22Rv1 (cell line): Measurements from ENCODE around the gene SH2D3C.

Source experiments
- H3K27ac ChIP-seq: fragments of 450-650 bp; 2 replicates; pipeline ENCODE4 v1.5.1; 2017
- ZFX ChIP-seq: fragments of 450-650 bp; IDR thresholded peaks from 2 replicates; pipeline ENCODE4 v1.6.1; 2017; ENCODE audit warnings: antibody characterized with exemption, borderline replicate concordance
- TF ChIP-seq, protein P1 (sequence below): fragments of 450-650 bp; IDR thresholded peaks from 2 replicates; pipeline ENCODE4 v1.5.1; 2017; ENCODE audit warnings: mild to moderate bottlenecking

The SH2D3C gene

DNA sequence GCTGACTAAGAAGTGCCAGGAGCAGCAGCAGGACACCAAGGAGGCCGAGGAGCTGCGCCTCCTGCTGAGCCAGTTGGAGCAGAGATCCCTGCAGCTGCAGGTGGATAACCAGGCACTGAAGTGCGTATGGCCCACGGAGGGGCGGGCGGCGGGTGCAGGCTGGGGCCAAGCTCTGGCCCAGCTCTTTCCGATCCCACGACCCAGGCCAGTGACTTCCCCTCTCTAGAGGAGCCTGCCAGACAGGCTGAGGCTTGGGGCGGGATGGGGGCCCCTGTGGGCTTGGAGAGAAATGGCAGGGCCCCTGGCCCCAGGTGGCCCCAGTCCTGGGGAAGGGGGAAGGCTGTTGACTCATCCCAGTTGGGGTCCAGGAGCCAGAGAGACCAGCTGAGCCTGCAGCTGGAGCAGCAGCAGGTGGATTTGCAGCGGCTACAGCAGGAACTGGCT lies 66.6 kb downstream of the SH2D3C start:
- H3K27ac ChIP-seq, result no peak overlapping the region
- TF ChIP-seq, protein P1, sequence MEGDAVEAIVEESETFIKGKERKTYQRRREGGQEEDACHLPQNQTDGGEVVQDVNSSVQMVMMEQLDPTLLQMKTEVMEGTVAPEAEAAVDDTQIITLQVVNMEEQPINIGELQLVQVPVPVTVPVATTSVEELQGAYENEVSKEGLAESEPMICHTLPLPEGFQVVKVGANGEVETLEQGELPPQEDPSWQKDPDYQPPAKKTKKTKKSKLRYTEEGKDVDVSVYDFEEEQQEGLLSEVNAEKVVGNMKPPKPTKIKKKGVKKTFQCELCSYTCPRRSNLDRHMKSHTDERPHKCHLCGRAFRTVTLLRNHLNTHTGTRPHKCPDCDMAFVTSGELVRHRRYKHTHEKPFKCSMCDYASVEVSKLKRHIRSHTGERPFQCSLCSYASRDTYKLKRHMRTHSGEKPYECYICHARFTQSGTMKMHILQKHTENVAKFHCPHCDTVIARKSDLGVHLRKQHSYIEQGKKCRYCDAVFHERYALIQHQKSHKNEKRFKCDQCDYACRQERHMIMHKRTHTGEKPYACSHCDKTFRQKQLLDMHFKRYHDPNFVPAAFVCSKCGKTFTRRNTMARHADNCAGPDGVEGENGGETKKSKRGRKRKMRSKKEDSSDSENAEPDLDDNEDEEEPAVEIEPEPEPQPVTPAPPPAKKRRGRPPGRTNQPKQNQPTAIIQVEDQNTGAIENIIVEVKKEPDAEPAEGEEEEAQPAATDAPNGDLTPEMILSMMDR, result no peak
- TF ChIP-seq ZFX, result no peak

DNA sequence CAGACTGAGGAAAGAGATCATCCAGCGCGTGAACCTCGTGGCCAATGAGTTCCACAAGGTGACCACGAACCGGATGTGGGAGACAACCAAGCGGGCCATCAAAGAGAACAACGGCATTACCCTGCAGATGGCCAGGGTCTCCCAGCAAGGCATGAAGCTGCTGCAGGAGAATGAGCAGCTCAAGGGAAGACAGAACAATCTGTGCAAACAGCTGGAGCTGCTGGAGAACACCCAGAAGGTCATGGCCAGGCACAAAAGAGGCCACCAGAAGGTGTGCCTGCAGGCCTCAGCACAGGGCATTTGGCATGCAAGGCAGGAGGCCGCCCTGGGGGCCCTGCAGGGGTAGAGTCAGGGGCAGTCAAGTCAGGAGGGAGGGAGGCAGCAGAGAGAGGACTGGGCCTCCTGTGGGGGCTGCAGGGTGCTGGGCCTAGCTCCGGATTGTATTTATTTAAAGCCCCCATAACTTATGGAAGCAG lies 67.2 kb downstream of the SH2D3C start:
- no peak for TF ChIP-seq ZFX
- TF ChIP-seq, protein P1, result no peak
- H3K27ac ChIP-seq, result no peak overlapping the region

DNA sequence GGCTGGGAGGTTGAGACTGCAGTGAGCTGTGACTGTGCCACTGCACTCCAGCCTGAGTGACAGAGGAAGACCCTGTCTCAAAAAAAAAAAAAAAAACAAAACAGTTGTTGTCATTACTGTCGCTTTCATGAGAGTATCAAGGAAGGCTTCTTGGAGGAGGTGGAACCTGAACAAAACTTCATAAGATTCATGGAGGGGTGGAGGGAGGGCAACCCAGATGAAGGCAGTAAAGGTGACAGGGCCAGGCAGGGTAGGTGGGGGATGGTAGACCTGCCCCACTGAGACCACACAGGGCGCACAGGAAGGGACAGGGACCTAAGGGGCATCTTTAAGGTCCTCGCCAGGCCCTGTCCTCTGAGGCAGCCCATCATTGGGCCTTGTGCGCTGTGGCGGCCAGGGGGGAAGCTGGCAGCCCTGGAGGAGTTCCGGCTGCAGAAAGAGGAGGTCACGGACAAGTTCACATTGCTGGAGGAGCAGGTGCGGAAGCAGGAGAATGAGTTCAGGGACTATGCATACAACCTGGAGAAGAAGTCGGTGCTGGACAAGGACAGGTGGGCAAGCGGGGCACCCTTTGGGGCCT lies 68.2 kb downstream of the SH2D3C start:
- no peak overlapping the region for H3K27ac ChIP-seq
- TF ChIP-seq, protein P1, result no peak
- no peak for TF ChIP-seq ZFX

DNA sequence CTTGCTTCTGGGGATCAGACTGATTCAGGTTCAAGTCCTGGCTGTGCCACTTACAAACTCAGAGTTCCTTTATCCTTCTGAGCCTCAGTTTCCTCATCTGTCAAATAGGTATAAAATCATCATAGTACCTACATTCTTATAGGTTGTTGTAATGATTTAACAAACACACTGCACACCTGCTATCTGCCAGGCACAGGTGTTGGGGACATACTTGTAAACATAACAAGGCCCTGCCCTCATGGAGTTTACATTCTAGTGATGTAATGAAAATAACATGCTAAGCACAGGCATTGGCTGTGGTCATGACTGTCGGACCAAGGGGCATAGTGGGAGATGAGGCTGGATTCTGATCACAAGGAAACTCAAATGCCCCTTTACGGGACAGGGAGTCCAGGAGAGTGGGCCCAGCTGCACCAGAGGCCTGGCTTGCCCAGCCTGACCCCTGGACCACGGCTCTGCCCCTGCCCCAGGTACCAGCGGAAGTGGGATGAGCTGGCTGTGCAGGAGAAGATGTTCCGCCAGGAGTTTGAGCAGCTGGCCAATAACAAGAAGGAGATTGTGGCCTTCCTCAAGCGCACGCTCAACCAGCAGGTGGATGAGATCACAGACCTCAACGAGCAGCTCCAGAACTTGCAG lies 69.4 kb downstream of the SH2D3C start:
- TF ChIP-seq, protein P1, result no peak
- no peak for TF ChIP-seq ZFX
- H3K27ac ChIP-seq, result no peak overlapping the region

DNA sequence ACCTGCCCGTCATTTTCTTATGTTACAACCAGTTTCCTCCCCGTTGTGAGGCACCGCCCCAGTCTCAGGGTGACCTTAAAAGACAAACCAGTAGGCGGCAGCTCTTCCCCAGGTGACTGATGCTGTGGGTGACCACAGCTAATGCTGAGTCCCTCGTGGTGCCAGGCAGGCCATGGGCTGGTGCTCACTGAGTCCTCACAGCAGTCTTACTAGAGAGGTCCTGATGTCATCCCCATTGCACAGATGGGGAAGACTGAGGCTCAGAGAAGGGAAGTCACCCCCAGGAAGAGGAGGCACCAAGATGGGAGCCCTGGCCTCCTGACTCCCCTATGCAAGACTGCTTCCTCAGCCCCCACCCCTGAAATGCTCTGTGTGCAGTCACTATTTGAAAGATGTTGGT lies 70.7 kb downstream of the SH2D3C start:
- TF ChIP-seq, protein P1, result peak; percentile 35; the same call in 1 of the 2 replicates
- no peak for TF ChIP-seq ZFX

DNA sequence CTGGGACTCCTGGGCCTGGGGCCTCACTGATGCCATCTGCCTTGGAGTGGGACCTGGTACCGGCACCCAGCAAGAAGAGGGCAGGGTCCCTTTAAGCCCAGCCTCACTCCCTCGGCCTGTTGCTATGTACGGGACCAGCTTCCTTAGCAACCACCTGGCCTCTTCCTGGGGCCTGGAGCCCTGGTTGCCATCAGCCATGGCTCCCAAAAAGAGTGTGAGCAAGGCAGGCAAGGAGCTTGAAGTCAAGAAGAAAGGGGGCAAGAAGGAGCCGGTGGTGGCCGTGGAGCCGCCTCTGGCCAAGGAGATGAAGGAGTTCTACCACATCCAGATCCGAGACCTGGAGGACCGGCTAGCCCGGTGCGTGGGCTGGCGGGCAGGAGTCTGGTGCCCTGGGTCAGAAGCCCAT lies 71.6 kb downstream of the SH2D3C start, which contains the start of gene CFAP157:
Gene CFAP157 (plus strand): TSS at position 153 of the 406 bp plus-strand sequence. CDS start 44 bp downstream, at position 197.
- H3K27ac ChIP-seq, result peak within 1 kb of the TSS; percentile 25; the same call in 1 of the 2 replicates
- TF ChIP-seq, protein P1, result no peak
- TF ChIP-seq ZFX, result no peak

More for the DNA sequence above, 70.7 kb downstream of the SH2D3C start:
- 0 out of 2 replicates have a peak overlapping the region, but pooled peaks have one; percentile 25 for H3K27ac ChIP-seq
